Measurements from ENCODE around the gene TSHZ3. TPM values are rescaled to one million over a fixed set of nuclear protein-coding genes. Genes with fewer than 3 reads are reported as not detected.

Gene TSHZ3
- total RNA-seq, 1 experiment from 2014 or later, result 3.2 TPM

- H4K91ac ChIP-seq (ENCODE audit: insufficient read length, low read depth, low read length), result no peak overlapping the region
- H3K14ac ChIP-seq (ENCODE audit: insufficient read depth, low read length), result peak overlapping the region; percentile 90; the same call in 1 of the 2 replicates
- H3K23ac ChIP-seq (ENCODE audit: insufficient read length, low read depth, low read length), result no peak overlapping the region
- H3K4me2 ChIP-seq (ENCODE audit: insufficient read depth, insufficient read length, low read length), result no peak overlapping the region
- H3K56ac ChIP-seq (ENCODE audit: insufficient read length, low read depth, low read length), result no peak overlapping the region
- H4K20me1 ChIP-seq (ENCODE audit: control insufficient read depth, insufficient read depth, insufficient read length), result no peaks in the 10 kb centered on the region
- WGBS (ENCODE audit: extremely low coverage, insufficient read length, low lambda C conversion rate), result no CpG with 5 or more reads among the region's 3 CpGs
- H3K27me3 Mint-ChIP-seq (ENCODE audit: low read depth), result no peaks in the 10 kb centered on the region
- no peak overlapping the region for H2BK20ac ChIP-seq (ENCODE audit: low read depth, low read length, poor library complexity, severe bottlenecking)
- H3K9me3 ChIP-seq (ENCODE audit: control insufficient read depth, low read depth, low read length), result no peaks in the 10 kb centered on the region
- H4K8ac ChIP-seq (replicated peaks; ENCODE audit: insufficient read length, low read depth, low read length), result no peak overlapping the region
- H3K79me2 ChIP-seq (ENCODE audit: insufficient read depth, low read length), result peaks cover 2% of the 10 kb centered on the region; the same call in 1 of the 2 replicates
- H2AFZ ChIP-seq (ENCODE audit: low read length), result no peak overlapping the region
- H3K9ac ChIP-seq (ENCODE audit: extremely low read depth, insufficient read length, low read length), result no peak overlapping the region
- no peaks in the 10 kb centered on the region for H3K79me1 ChIP-seq (ENCODE audit: insufficient read depth, low read depth, low read length, poor library complexity, severe bottlenecking)
- no peak overlapping the region for H4K5ac ChIP-seq (ENCODE audit: insufficient read length, low read depth, low read length)
- H3K4ac ChIP-seq (ENCODE audit: low read depth, low read length), result no peak overlapping the region
- H2BK15ac ChIP-seq (ENCODE audit: low read depth, low read length), result no peak overlapping the region
- no peak for DNase-seq
- peak overlapping the region in 1 of 3 experiments; percentile 24; a peak in 1 of 7 replicates for H3K27ac Mint-ChIP-seq
- H3K27ac ChIP-seq (ENCODE audit: insufficient read length, low read depth, low read length), result no peak overlapping the region
- peaks cover 37 to 47% of the 10 kb centered on the region in 2 experiments for H3K4me1 Mint-ChIP-seq
- H3K18ac ChIP-seq (ENCODE audit: insufficient read length, low read depth, low read length), result no peak overlapping the region
- H3K9me3 Mint-ChIP-seq, result no peaks in the 10 kb centered on the region
- no peak overlapping the region for H2BK5ac ChIP-seq (ENCODE audit: insufficient read length, low read length)
- H2AK5ac ChIP-seq (ENCODE audit: insufficient read length, low read length), result no peak overlapping the region
- peak overlapping the region in 1 of 2 experiments; percentile 53; a peak in 1 of 5 replicates for H3K4me3 Mint-ChIP-seq
- H2BK120ac ChIP-seq (ENCODE audit: low read depth, low read length, poor library complexity, severe bottlenecking), result no peak overlapping the region
- H3K36me3 Mint-ChIP-seq (ENCODE audit: insufficient read depth in 1 of 3, low read depth in 3 of 3), result no peaks in the 10 kb centered on the region
- TF ChIP-seq CTCF (conservative IDR thresholded peaks at IDR 0.05), result no peak
- no peak overlapping the region for H3T11ph ChIP-seq (ENCODE audit: low read length)
- no peaks in the 10 kb centered on the region for H3K27me3 ChIP-seq (ENCODE audit: insufficient read depth, low read length)
- peaks cover 16% of the 10 kb centered on the region for H3K4me1 ChIP-seq (ENCODE audit: insufficient read depth, low read length)
- H2BK12ac ChIP-seq (ENCODE audit: insufficient read length, low read depth, low read length), result no peak overlapping the region
- H3K23me2 ChIP-seq (ENCODE audit: insufficient read length, low read depth, low read length, poor library complexity, severe bottlenecking), result no peaks in the 10 kb centered on the region
Observed at GRCh38 chr19:31319465-31319864, 29.8 kb downstream of the TSHZ3 start.
